Measurements from ENCODE around the gene NHERF1. TPM values are rescaled to one million over a fixed set of nuclear protein-coding genes. Genes with fewer than 3 reads are reported as not detected.

Gene NHERF1
- total RNA-seq, 2 experiments from 2014 or later: 286 to 296 TPM

DNA sequence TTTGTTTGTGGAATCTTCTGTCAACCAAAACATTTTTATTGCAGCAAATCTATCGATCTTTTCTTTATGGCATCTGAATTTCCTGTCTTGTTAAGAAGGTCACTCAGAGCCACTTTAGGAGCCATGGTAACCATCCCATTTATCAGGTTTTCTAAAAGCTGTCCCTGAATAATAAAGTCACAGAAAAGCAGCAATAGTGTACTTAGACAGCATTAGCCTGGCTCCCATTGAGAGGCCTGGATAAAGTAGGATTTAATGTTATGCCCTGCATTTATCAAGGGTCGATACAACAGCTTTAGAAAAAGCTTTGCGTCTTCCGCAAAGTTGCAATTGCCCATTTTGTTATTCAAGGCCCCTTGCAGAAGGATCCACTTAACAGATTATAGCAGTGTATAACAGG lies 25.6 kb upstream of the NHERF1 start:
- Mint-ChIP-seq H3K27ac (no peak overlapping the region), H3K4me3 (no peak overlapping the region), H3K27me3 (ENCODE audit: low read depth) (peaks cover 39% of the 10 kb centered on the region), H3K9me3 (ENCODE audit: insufficient read depth) (no peaks in the 10 kb centered on the region), H3K4me1 (ENCODE audit: low read depth) (peaks cover 9% of the 10 kb centered on the region), H3K36me3 (ENCODE audit: low read depth) (no peaks in the 10 kb centered on the region)
- no peak for ATAC-seq
- POLR2A ChIA-PET: interaction anchor here (0.7 kb wide), 1 partner anchor 50 kb away, joined by 3 read pairs; no protein-coding TSS in a partner anchor
- DNase-seq: no peak
- CTCF ChIA-PET: interaction anchor here (1.1 to 6.0 kb wide), 3 partner anchors 14 to 68 kb away, joined by 3 to 45 read pairs (median 5); partner anchors contain the start of gene RAB37

GRCh38 chr17:74723891-74724290 lies 24.5 kb upstream of the NHERF1 start:
- H3K27ac Mint-ChIP-seq: no peak overlapping the region
- H3K9me3 Mint-ChIP-seq (ENCODE audit: insufficient read depth): no peaks in the 10 kb centered on the region
- no peaks in the 10 kb centered on the region for H3K36me3 Mint-ChIP-seq (ENCODE audit: low read depth)
- ChIA-PET CTCF (interaction anchor here (2.5 to 6.0 kb wide), 2 partner anchors 13 to 67 kb away, joined by 12 to 45 read pairs; partner anchors contain the start of gene RAB37), POLR2A (no interaction called here)
- H3K4me1 Mint-ChIP-seq (ENCODE audit: low read depth): peaks cover 9% of the 10 kb centered on the region
- ATAC-seq: no peak
- H3K4me3 Mint-ChIP-seq: no peak overlapping the region
- H3K27me3 Mint-ChIP-seq (ENCODE audit: low read depth): peaks cover 32% of the 10 kb centered on the region
- no peak for DNase-seq

- no peak overlapping the region for H3K27ac Mint-ChIP-seq
- no peaks in the 10 kb centered on the region for H3K36me3 Mint-ChIP-seq (ENCODE audit: low read depth)
- peaks cover 15% of the 10 kb centered on the region for H3K4me1 Mint-ChIP-seq (ENCODE audit: low read depth)
- H3K27me3 Mint-ChIP-seq (ENCODE audit: low read depth): peaks cover 28% of the 10 kb centered on the region
- CTCF ChIA-PET: interaction anchor here (2.5 to 6.0 kb wide), 2 partner anchors 12 to 68 kb away, joined by 12 to 45 read pairs; partner anchors contain the start of gene RAB37
- POLR2A ChIA-PET: interaction anchor here (0.8 kb wide), 1 partner anchor 13 kb away, joined by 3 read pairs; no protein-coding TSS in a partner anchor
- H3K4me3 Mint-ChIP-seq: no peak overlapping the region
- no peaks in the 10 kb centered on the region for H3K9me3 Mint-ChIP-seq (ENCODE audit: insufficient read depth)
- DNase-seq (no peak), ATAC-seq (no peak)
These were observed 23.3 kb upstream of the NHERF1 start for GRCh38 chr17:74725111-74725510.

DNA sequence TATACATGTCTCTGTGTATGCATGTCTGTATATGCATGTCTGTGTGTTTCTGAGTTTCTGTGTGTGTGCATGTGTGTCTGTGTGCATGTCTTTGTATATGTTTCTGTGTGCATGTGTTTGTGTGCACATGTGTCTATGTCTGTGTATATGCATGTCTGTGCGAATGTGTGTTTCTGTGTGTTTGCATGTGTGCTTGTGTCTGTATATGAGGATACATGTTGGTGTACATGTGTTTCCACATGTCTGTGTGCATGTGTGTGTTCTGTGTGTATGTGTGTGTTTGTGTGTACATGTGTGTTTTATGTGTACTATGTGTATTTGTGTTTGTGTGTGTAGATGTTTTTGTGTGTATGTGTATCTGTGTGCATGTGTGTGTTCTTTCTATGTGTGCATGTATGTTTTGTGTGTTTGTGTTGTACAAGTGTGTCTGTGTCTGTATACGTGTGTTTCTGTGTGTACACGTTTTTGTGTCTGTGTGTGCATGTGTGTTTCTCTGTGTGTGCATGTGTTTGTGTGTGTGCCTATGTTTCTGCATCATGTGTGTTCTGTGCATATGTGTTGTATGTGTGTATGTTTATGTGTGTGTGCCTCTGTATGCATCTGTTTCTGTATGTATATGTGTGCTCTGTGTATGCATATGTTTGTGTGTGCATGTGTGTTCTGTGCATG lies 20.3 kb upstream of the NHERF1 start:
- H3K9me3 Mint-ChIP-seq (ENCODE audit: insufficient read depth): no peaks in the 10 kb centered on the region
- CTCF ChIA-PET: no interaction called here

DNA sequence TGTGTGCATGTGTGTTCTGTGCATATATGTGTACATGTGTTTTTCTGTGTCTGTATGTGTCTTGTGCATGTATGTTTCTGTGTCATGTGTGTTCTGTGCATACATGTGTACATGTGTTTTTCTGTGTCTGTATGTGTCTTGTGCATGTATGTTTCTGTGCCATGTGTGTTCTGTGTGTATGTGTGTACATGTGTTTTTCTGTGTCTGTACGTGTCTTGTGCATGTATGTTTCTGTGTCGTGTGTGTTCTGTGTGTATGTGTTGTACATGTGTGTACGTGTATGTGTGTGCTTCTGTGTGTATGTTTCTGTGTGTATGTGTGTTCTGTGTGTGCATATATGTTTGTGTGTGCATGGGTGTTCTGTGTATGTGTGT lies 19.7 kb upstream of the NHERF1 start:
- POLR2A ChIA-PET: no interaction called here
- H3K27ac Mint-ChIP-seq: no peak overlapping the region
- CTCF ChIA-PET: interaction anchor here (1.6 kb wide), 1 partner anchor 71 kb away, joined by 9 read pairs; no protein-coding TSS in a partner anchor
- H3K27me3 Mint-ChIP-seq (ENCODE audit: low read depth): peaks cover 16% of the 10 kb centered on the region
- H3K36me3 Mint-ChIP-seq (ENCODE audit: low read depth): no peaks in the 10 kb centered on the region
- DNase-seq: no peak
- peaks cover 30% of the 10 kb centered on the region for H3K4me1 Mint-ChIP-seq (ENCODE audit: low read depth)
- ATAC-seq: no peak
- no peaks in the 10 kb centered on the region for H3K9me3 Mint-ChIP-seq (ENCODE audit: insufficient read depth)
- H3K4me3 Mint-ChIP-seq: no peak overlapping the region

More for the DNA sequence above, 20.3 kb upstream of the NHERF1 start:
- Mint-ChIP-seq H3K4me3 (no peak overlapping the region), H3K36me3 (ENCODE audit: low read depth) (no peaks in the 10 kb centered on the region), H3K27me3 (ENCODE audit: low read depth) (peaks cover 16% of the 10 kb centered on the region), H3K4me1 (ENCODE audit: low read depth) (peaks cover 30% of the 10 kb centered on the region), H3K27ac (no peak overlapping the region)
- POLR2A ChIA-PET: no interaction called here
- ATAC-seq: no peak
- DNase-seq: no peak

GRCh38 chr17:74729368-74729767 lies 19.1 kb upstream of the NHERF1 start:
- Mint-ChIP-seq H3K36me3 (ENCODE audit: low read depth) (no peaks in the 10 kb centered on the region), H3K4me1 (ENCODE audit: low read depth) (peaks cover 23% of the 10 kb centered on the region), H3K27me3 (ENCODE audit: low read depth) (peaks cover 10% of the 10 kb centered on the region), H3K4me3 (no peak overlapping the region), H3K27ac (no peak overlapping the region), H3K9me3 (ENCODE audit: insufficient read depth) (no peaks in the 10 kb centered on the region)
- ChIA-PET POLR2A (no interaction called here), CTCF (interaction anchor here (1.6 kb wide), 1 partner anchor 72 kb away, joined by 9 read pairs; no protein-coding TSS in a partner anchor)
- ATAC-seq (no peak), DNase-seq (no peak)

DNA sequence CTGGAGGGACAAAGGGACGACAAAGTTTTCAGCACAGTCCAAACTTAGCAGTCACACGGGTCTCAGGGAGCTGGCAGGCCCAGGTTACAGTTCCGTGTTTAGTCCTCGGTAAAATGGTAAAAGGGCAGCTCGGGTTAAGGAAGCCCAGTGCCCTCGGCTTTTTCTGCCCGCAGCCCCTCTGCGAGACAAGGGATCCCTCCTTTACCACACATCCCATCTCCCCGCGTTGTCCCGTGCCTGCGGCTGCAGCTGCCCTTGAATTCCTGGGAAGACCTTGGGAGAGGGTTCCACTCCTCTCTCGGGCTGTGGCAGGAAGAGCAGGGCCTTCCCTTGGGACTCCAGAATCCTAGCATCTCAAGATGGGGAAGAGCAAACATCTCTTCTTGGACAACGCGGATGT lies 18.6 kb upstream of the NHERF1 start:
- DNase-seq (no peak), ATAC-seq (no peak)
- ChIA-PET POLR2A (no interaction called here), CTCF (interaction anchor here (1.6 kb wide), 1 partner anchor 72 kb away, joined by 9 read pairs; no protein-coding TSS in a partner anchor)
- Mint-ChIP-seq H3K27ac (no peak overlapping the region), H3K9me3 (ENCODE audit: insufficient read depth) (no peaks in the 10 kb centered on the region), H3K4me3 (no peak overlapping the region), H3K4me1 (ENCODE audit: low read depth) (peaks cover 22% of the 10 kb centered on the region), H3K36me3 (ENCODE audit: low read depth) (no peaks in the 10 kb centered on the region), H3K27me3 (ENCODE audit: low read depth) (peaks cover 8% of the 10 kb centered on the region)

- POLR2A ChIA-PET: no interaction called here
- ATAC-seq (peak; percentile 88), DNase-seq (peak; percentile 79)
- peak overlapping the region; percentile 16 for H3K4me3 Mint-ChIP-seq
- CTCF ChIA-PET: interaction anchor here (0.6 kb wide), 1 partner anchor 74 kb away, joined by 4 read pairs; no protein-coding TSS in a partner anchor
- H3K36me3 Mint-ChIP-seq (ENCODE audit: low read depth): no peaks in the 10 kb centered on the region
- H3K27ac Mint-ChIP-seq: no peak overlapping the region
- H3K27me3 Mint-ChIP-seq (ENCODE audit: low read depth): peaks cover 6% of the 10 kb centered on the region
- H3K9me3 Mint-ChIP-seq (ENCODE audit: insufficient read depth): no peaks in the 10 kb centered on the region
- peaks cover 22% of the 10 kb centered on the region for H3K4me1 Mint-ChIP-seq (ENCODE audit: low read depth)
These were observed 17.7 kb upstream of the NHERF1 start for GRCh38 chr17:74730491-74731346.

DNA sequence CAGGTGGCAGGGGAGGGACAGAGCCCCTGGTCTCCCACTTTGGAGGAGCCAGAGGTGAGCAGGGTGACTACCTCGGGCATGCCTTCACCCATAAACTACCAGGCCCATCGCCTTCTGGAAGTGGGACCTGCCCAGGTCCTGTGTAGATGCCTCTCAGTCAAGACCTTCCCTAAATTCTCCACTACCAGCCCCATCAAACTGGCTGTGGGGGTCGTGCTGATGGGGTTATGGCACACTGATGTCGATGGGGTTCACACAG lies 17.2 kb upstream of the NHERF1 start:
- Mint-ChIP-seq H3K27ac (no peak overlapping the region), H3K27me3 (ENCODE audit: low read depth) (peaks cover 9% of the 10 kb centered on the region), H3K9me3 (ENCODE audit: insufficient read depth) (no peaks in the 10 kb centered on the region), H3K4me1 (ENCODE audit: low read depth) (peaks cover 24% of the 10 kb centered on the region), H3K36me3 (ENCODE audit: low read depth) (no peaks in the 10 kb centered on the region), H3K4me3 (no peak overlapping the region)
- ChIA-PET CTCF (interaction anchor here (0.9 kb wide), 1 partner anchor 74 kb away, joined by 4 read pairs; no protein-coding TSS in a partner anchor), POLR2A (no interaction called here)
- ATAC-seq (no peak), DNase-seq (no peak)

DNA sequence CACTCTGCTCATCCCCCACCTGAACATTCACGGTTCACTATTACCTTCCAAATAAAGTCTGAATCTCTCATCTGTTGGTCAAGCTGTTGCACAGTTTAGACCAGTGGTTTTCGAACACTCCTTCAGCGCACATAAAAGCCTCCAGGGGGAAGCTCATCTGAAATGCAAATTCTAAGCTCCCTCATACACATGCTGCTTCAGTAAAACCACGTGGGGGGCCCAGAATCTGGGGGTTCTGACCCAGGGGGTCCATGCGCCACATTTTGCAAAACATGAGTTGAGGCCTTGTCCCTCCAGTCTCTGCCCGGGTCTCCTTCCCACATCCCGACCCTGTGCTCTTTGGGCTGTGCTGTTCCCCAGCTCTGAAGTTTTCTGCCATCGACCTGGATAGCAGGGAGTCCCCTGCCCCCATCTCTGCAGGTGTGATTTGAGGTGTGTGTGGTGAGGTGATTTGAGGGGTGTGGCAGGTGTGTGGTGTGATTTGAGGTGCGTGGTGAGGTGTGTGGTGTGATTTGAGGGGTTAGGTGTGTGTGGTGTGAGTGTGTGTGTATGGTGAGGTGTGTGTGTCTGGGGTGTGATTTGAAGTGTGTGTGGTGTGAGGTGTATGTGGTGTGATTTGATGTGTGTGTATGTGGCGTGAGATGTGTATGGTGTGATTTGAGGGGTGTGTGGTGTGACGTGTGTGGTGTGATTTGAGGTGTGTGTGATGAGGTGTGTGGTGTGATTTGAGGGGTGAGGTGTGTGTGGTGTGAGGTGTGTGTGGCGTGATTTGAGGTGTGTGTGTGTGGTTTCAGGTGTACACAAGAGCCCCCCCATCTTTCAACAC lies 16.2 kb upstream of the NHERF1 start:
- CTCF ChIA-PET: interaction anchor here (0.9 kb wide), 1 partner anchor 75 kb away, joined by 4 read pairs; no protein-coding TSS in a partner anchor
- H3K4me3 Mint-ChIP-seq: no peak overlapping the region
- POLR2A ChIA-PET: no interaction called here

DNA sequence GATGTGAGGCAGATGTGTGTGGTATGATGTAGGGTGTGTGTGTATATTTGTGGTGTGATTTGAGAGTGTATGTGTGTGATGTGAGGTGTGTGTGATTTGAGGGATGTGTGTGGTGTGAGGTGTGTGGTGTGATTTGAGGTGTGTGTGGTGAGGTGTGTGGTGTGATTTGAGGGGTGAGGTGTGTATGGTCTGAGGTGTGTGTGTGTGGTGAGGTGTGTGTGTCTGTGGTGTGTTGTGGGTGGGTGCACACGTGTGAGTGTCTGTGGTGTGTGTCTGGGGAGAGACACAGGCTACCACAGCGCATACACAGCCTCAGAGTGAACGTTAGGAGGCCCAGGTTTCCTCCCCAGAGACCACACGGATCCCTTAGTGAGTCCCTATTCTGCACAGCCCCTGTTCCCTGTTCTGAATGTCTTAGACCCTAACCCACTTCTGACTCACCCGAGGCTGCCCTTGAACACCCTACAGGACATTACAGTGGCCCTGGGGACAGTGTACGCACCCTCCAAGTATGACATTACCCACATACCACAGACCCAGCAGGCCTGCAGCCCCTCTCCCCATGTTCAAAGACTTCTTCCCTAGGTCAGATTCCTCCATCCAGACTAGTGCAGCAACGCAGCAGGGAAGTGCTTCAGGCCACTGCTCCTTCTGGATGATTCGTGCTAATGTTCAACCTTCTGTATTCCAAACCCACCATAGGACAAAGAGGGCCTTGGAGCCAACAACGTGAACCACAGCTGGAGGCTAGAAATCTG lies 14.9 kb upstream of the NHERF1 start:
- ATAC-seq (no peak), DNase-seq (no peak)
- H3K36me3 Mint-ChIP-seq (ENCODE audit: low read depth): no peaks in the 10 kb centered on the region
- H3K27me3 Mint-ChIP-seq (ENCODE audit: low read depth): peaks cover 11% of the 10 kb centered on the region
- H3K27ac Mint-ChIP-seq: no peak overlapping the region
- no peaks in the 10 kb centered on the region for H3K9me3 Mint-ChIP-seq (ENCODE audit: insufficient read depth)
- ChIA-PET POLR2A (interaction anchor here (0.5 kb wide), 1 partner anchor 57 kb away, joined by 5 read pairs; no protein-coding TSS in a partner anchor), CTCF (no interaction called here)
- H3K4me3 Mint-ChIP-seq: no peak overlapping the region
- H3K4me1 Mint-ChIP-seq (ENCODE audit: low read depth): peaks cover 41% of the 10 kb centered on the region

More for the DNA sequence above, 16.2 kb upstream of the NHERF1 start:
- DNase-seq (no peak), ATAC-seq (no peak)
- Mint-ChIP-seq H3K9me3 (ENCODE audit: insufficient read depth) (no peaks in the 10 kb centered on the region), H3K4me1 (ENCODE audit: low read depth) (peaks cover 28% of the 10 kb centered on the region), H3K36me3 (ENCODE audit: low read depth) (no peaks in the 10 kb centered on the region), H3K27me3 (ENCODE audit: low read depth) (peaks cover 11% of the 10 kb centered on the region), H3K27ac (no peak overlapping the region)
